ENCODE data around the gene PFDN1. TPM values are rescaled to one million over a fixed set of nuclear protein-coding genes. Genes with fewer than 3 reads are reported as not detected.

PFDN1 gene, protein sequence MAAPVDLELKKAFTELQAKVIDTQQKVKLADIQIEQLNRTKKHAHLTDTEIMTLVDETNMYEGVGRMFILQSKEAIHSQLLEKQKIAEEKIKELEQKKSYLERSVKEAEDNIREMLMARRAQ
- 106 and 150 TPM in 2 replicates for total RNA-seq

DNA sequence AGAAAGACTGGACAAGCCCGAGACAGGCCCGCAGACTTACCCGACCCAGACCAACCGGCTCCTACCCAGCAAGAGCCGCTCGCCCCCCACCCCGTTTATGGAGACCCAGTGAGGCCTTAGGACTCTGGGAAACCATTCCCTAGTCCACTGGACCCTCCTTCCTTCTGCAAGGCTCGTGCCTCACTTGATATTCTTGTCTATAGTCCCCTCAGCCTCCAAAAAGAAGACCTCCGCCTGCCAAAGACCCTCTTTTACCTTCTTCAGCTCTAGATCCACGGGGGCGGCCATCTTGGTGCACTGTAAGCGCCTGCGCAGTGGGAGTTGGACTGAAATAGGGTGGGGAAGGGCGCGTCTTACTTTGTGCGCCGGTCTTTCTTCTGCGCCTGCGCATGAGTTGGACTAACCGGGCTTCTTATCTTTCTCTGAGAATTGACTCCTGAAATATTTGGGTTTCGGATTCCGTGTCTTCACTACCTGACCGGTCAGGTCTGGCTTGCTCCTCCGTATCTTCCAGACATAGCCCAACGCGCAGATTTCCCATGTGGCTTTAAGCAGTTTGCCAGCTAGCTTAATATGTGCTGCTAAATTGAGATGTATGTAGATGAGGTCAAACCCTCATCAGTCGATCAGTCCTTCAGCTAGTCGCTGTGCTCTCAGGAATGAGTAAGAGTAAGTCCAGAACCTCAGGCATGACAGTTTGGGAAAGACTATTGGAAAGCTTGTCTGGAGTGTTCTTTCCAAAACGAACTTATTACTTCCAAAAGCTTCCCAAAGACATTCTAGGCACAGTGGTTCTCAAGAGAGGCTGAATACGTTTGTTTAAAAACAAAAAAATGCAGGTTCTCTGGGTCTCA is at the start of gene PFDN1:
Gene PFDN1 (minus strand): TSS at position 316 of the 854 bp plus-strand sequence. CDS start 28 bp downstream, at position 288.

DNA sequence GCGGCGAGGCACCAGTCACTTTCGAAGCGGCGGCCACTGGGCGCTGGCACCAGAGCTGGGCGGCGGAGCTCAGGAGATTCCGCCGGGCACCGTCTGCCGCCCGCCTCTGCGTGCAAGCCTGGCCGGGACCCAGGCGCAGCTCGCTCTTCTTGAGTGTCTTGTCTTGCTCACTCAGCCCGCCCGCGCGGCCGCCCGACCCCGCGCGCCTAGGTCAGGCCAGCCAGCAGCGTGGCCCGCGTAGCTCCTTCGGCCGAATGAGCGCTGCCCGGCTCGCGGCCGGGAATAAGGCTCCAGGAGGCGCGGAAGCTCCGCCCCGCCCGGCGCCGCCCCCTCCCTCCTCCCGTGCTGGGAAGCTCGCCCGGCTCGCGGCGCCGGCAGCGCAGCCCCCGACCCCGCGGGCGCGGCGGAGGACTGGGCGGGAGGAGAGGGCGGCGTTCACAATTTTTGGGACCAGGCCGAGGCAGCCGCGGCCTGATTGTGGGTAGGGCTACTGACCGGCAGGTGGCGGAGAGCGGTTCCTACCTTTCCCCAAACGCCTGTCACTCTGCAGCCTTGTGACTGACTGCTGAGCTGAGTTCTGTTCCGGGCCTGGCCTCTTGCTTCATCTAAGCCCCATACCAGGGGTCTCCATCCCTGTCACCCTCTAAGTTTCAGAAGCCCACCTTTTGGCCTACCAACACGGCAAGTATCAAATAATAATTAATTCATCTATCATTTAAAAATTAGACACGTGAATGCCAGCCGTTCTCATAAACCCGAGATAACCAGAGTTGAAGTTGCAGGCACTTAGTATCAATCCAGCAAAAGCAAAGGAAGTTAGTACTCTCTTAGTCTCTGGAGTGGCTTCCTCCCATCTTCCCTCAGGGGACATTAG is 43.7 kb upstream of the PFDN1 start, which contains the start of gene HBEGF:
Gene HBEGF (minus strand): TSS at position 256 of the 874 bp plus-strand sequence. CDS start 275 bp downstream, outside the sequence.

Other genes starting within 250 kb of the PFDN1 start
- 4.8 and 7.8 TPM in 2 replicates for gene PURA, start 189.0 kb downstream of the PFDN1 start, total RNA-seq
- 2.1 and 5.0 TPM in 2 replicates for gene IGIP, start 177.2 kb downstream of the PFDN1 start, total RNA-seq
- gene CYSTM1, start 127.9 kb downstream of the PFDN1 start, total RNA-seq: 6.0 and 23.4 TPM in 2 replicates
- 2.9 and 18.6 TPM in 2 replicates for gene HBEGF, start 43.5 kb upstream of the PFDN1 start, total RNA-seq
- not detected in 2 replicates for gene SLC4A9, start 57.1 kb upstream of the PFDN1 start, total RNA-seq
- 26.5 and 68.3 TPM in 2 replicates for gene ANKHD1, start 98.7 kb upstream of the PFDN1 start, total RNA-seq
- gene EIF4EBP3, start 244.6 kb upstream of the PFDN1 start, total RNA-seq: 2.1 and 3.3 TPM in 2 replicates

Data from epithelial cell of alveolus of lung (primary cell).